GM23248 (cell line): ENCODE results near the gene KLHL8. TPM values are rescaled to one million over a fixed set of nuclear protein-coding genes. Genes with fewer than 3 reads are reported as not detected.

Experiments
- DNase-seq: peaks from one replicate; pipeline ENCODE4 v3.0.0-alpha.2; 2015
- H2AFZ ChIP-seq: fragments of 200-600 bp; sonication (generic); 2 replicates; pipeline ENCODE4 v1.6.1; 2016; ENCODE audit warnings: antibody characterized with exemption
- H3F3A ChIP-seq: fragments of 200-600 bp; sonication (generic); 2 replicates; pipeline ENCODE4 v1.6.1; 2016; ENCODE audit warnings: mild to moderate bottlenecking, antibody characterized with exemption, mixed run types; ENCODE audit not compliant: insufficient read depth
- H3K27ac ChIP-seq: fragments of 200-600 bp; sonication (generic); 2 replicates; pipeline ENCODE4 v1.5.1; 2016; ENCODE audit warnings: mild to moderate bottlenecking
- H3K27me3 ChIP-seq: fragments of 200-600 bp; sonication (generic); replicated peaks from 2 replicates; pipeline ENCODE4 v1.6.1; 2016; ENCODE audit warnings: mild to moderate bottlenecking; ENCODE audit not compliant: insufficient read depth
- H3K36me3 ChIP-seq: fragments of 200-600 bp; sonication (generic); 2 replicates; pipeline ENCODE4 v1.6.1; 2016; ENCODE audit warnings: low read depth, mild to moderate bottlenecking
- H3K4me1 ChIP-seq: fragments of 200-600 bp; sonication (generic); 2 replicates; pipeline ENCODE4 v1.6.1; 2016; ENCODE audit warnings: mild to moderate bottlenecking; ENCODE audit not compliant: insufficient read depth
- H3K4me2 ChIP-seq: fragments of 200-600 bp; sonication (generic); one replicate; pipeline ENCODE4 v1.6.1; 2016; ENCODE audit warnings: mild to moderate bottlenecking; ENCODE audit not compliant: unreplicated experiment
- H3K4me3 ChIP-seq: fragments of 200-600 bp; sonication (generic); 2 replicates; pipeline ENCODE4 v1.5.1; 2016; ENCODE audit warnings: mild to moderate bottlenecking
- H3K79me2 ChIP-seq: fragments of 200-600 bp; sonication (generic); 2 replicates; pipeline ENCODE4 v1.6.1; 2016; ENCODE audit warnings: mild to moderate bottlenecking; ENCODE audit not compliant: insufficient read depth
- H3K9ac ChIP-seq: fragments of 200-600 bp; sonication (generic); 2 replicates; pipeline ENCODE4 v1.6.1; 2016; ENCODE audit warnings: mild to moderate bottlenecking
- H3K9me2 ChIP-seq: fragments of 200-600 bp; sonication (generic); 2 replicates; pipeline ENCODE4 v1.6.1; 2016; ENCODE audit warnings: mixed run types, mild to moderate bottlenecking, moderate library complexity; ENCODE audit not compliant: insufficient read depth
- H3K9me3 ChIP-seq: fragments of 200-600 bp; sonication (generic); one replicate; pipeline ENCODE4 v1.6.1; 2017; ENCODE audit warnings: low read depth
- H4K20me1 ChIP-seq: fragments of 200-600 bp; sonication (generic); 2 replicates; pipeline ENCODE4 v1.6.0; 2016; ENCODE audit not compliant: insufficient read depth
- EZH2 ChIP-seq: fragments of 200-600 bp; sonication (generic); IDR thresholded peaks from 2 replicates; pipeline ENCODE4 v1.6.1; 2018; ENCODE audit warnings: antibody characterized with exemption, mild to moderate bottlenecking; ENCODE audit not compliant: insufficient read depth, poor library complexity, severe bottlenecking
- EZH2phosphoT487 ChIP-seq: fragments of 200-600 bp; sonication (generic); IDR thresholded peaks from 2 replicates; pipeline ENCODE4 v1.6.1; 2018; ENCODE audit warnings: antibody characterized with exemption, moderate library complexity, mild to moderate bottlenecking, low read depth; ENCODE audit not compliant: insufficient read depth
- WGBS, 2 experiments: methylation state at CpG; one replicate each; pipeline ENCODE4 v1.1.6; 2015 to 2017; ENCODE audit warnings: low lambda C conversion rate in 2 of 2, low coverage in 1 of 2; ENCODE audit errors: missing lambda C conversion rate in 2 of 2; 5-methylcytosine and 5-hydroxymethylcytosine counted together
- in situ Hi-C: fragments of 300-500 bp; cut with MboI; formaldehyde crosslinking; loops from 2 replicates; pipeline ENCODE4 v1.15.0; 2020
- polyA plus RNA-seq: library from polyadenylated mRNA; unstranded; fragments of >200 nt; fragmentation: Nextera tagmentation; extraction: Ambion mirVana; gene quantifications from 2 replicates; pipeline ENCODE4 v1.2.1, GENCODE V29; 2016
- total RNA-seq: library from RNA; depleted of rRNA; stranded (reverse); fragments of >200 nt; shearing (Covaris generic); gene quantifications from 2 replicates; pipeline ENCODE4 v1.2.3, GENCODE V29; 2014

KLHL8 gene
- total and polyA plus RNA-seq, 2 experiments from 2014 or later: 7.8 to 7.9 TPM

GRCh38 chr4:87192145-87192919, 28.1 kb downstream of the KLHL8 start:
- no peaks in the 10 kb centered on the region for H3K27me3 ChIP-seq
- H3K9me2 ChIP-seq: no peaks in the 10 kb centered on the region
- no peaks in the 10 kb centered on the region; the same call in 1 of the 2 replicates for H4K20me1 ChIP-seq
- H3K4me1 ChIP-seq: peaks cover 4% of the 10 kb centered on the region; the same call in 1 of the 2 replicates
- 98% methylated on average over 3 of the region's 3 CpGs for WGBS, 2 experiments
- H3F3A ChIP-seq: no peaks in the 10 kb centered on the region
- DNase-seq: peak; percentile 8
- in situ Hi-C loops: no loop called here
- no peaks in the 10 kb centered on the region for H3K9me3 ChIP-seq
- H3K27ac ChIP-seq: no peak overlapping the region
- no peak overlapping the region for H3K4me2 ChIP-seq
- H3K36me3 ChIP-seq: no peaks in the 10 kb centered on the region
- H2AFZ ChIP-seq: no peak overlapping the region
- H3K79me2 ChIP-seq: no peaks in the 10 kb centered on the region; the same call in 1 of the 2 replicates
- no peak overlapping the region for H3K4me3 ChIP-seq
- no peak overlapping the region for H3K9ac ChIP-seq
- TF ChIP-seq EZH2 (no peak), EZH2phosphoT487 (no peak)

DNA sequence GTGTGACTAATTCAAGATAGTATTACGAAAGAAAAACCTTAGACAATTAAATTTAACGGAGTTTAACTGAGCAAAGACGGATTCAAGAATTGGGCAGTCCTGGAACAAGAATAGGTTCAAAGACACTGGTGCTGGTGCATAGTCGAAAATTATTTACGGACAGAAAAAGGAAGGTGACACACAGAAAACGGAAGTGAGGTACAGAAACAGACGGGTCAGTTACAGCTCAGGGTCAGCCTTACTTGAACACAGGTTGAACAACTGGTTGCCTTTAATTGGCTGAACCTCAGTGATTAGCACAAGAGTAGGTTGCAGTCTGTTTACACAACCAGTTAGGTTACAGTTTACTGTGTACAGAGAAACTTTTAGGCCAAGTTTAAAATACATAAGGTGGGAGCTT, 31.5 kb downstream of the KLHL8 start:
- Histone ChIP-seq H3K4me1 (peaks cover 4% of the 10 kb centered on the region; the same call in 1 of the 2 replicates), H3K9me3 (no peaks in the 10 kb centered on the region), H4K20me1 (no peaks in the 10 kb centered on the region; the same call in 1 of the 2 replicates), H3K27ac (no peak overlapping the region), H3K9ac (no peak overlapping the region), H2AFZ (no peak overlapping the region), H3F3A (no peaks in the 10 kb centered on the region), H3K4me3 (no peak overlapping the region), H3K79me2 (no peaks in the 10 kb centered on the region), H3K9me2 (no peaks in the 10 kb centered on the region), H3K4me2 (no peak overlapping the region), H3K27me3 (no peaks in the 10 kb centered on the region), H3K36me3 (no peaks in the 10 kb centered on the region)
- no peak for DNase-seq
- TF ChIP-seq EZH2phosphoT487 (no peak), EZH2 (no peak)
- WGBS, 2 experiments: 95 to 97% methylated on average over 7 of the region's 7 CpGs
- in situ Hi-C loops: no loop called here

GRCh38 chr4:87188048-87188447, 32.4 kb downstream of the KLHL8 start:
- H3K36me3 ChIP-seq: no peaks in the 10 kb centered on the region
- no peak for TF ChIP-seq EZH2
- no peak for TF ChIP-seq EZH2phosphoT487
- no peaks in the 10 kb centered on the region for H3K9me3 ChIP-seq
- H2AFZ ChIP-seq: no peak overlapping the region
- no peaks in the 10 kb centered on the region; the same call in 1 of the 2 replicates for H4K20me1 ChIP-seq
- in situ Hi-C loops: no loop called here
- no peak overlapping the region for H3K4me3 ChIP-seq
- no peak overlapping the region for H3K27ac ChIP-seq
- no peak for DNase-seq
- 63 to 65% methylated on average over 2 of the region's 2 CpGs for WGBS, 2 experiments
- no peaks in the 10 kb centered on the region for H3K9me2 ChIP-seq
- H3K79me2 ChIP-seq: no peaks in the 10 kb centered on the region
- H3K4me1 ChIP-seq: peaks cover 4% of the 10 kb centered on the region; the same call in 1 of the 2 replicates
- H3K4me2 ChIP-seq: no peak overlapping the region
- no peaks in the 10 kb centered on the region for H3K27me3 ChIP-seq
- H3K9ac ChIP-seq: no peak overlapping the region
- no peaks in the 10 kb centered on the region for H3F3A ChIP-seq

- no peak for DNase-seq
- Histone ChIP-seq H3K79me2 (no peaks in the 10 kb centered on the region), H3K36me3 (no peaks in the 10 kb centered on the region), H3K4me2 (no peak overlapping the region), H3K27ac (no peak overlapping the region), H3K4me1 (peaks cover 10% of the 10 kb centered on the region; the same call in 1 of the 2 replicates), H3F3A (no peaks in the 10 kb centered on the region), H3K9me2 (no peaks in the 10 kb centered on the region), H4K20me1 (no peaks in the 10 kb centered on the region; the same call in 1 of the 2 replicates), H3K4me3 (no peak overlapping the region), H2AFZ (no peak overlapping the region), H3K9ac (no peak overlapping the region), H3K9me3 (no peaks in the 10 kb centered on the region), H3K27me3 (no peaks in the 10 kb centered on the region)
- TF ChIP-seq EZH2phosphoT487: no peak
- in situ Hi-C loops: no loop called here
- WGBS, 2 experiments: 94 to 98% methylated on average over 5 of the region's 5 CpGs
Observed at GRCh38 chr4:87185146-87185870, 35.1 kb downstream of the KLHL8 start.
